Activated CD8-positive, alpha-beta T cell treated with anti-CD3 and anti-CD28 coated beads for 36 hours (primary cell): ENCODE measurements around the gene MAP2K1. TPM values are rescaled to one million over a fixed set of nuclear protein-coding genes. Genes with fewer than 3 reads are reported as not detected.

ENCODE experiments used
- ATAC-seq: fragments of 200-7000 bp; cut with Tn5 transposase; one replicate; pipeline ENCODE4 v1.10.0; 2021; ENCODE audit warnings: mild to moderate bottlenecking, moderate library complexity
- CTCF ChIA-PET: fragments of 350-600 bp; sonication (Branson Sonifier 250); formaldehyde crosslinking; loops from one replicate; lab custom pipeline; 2021; ENCODE audit warnings: antibody characterized with exemption; lab: Charles Lee
- POLR2A ChIA-PET: fragments of 350-600 bp; sonication (Branson Sonifier 250); formaldehyde crosslinking; loops from one replicate; lab custom pipeline; 2021; ENCODE audit warnings: antibody characterized with exemption; lab: Charles Lee
- DNase-seq: peaks from one replicate; pipeline ENCODE4 v3.0.0-alpha.2; 2020
- H3K27ac Mint-ChIP-seq: one replicate; pipeline ENCODE4 v1.8.0; 2021; ENCODE audit warnings: mild to moderate bottlenecking, mixed read lengths
- H3K27me3 Mint-ChIP-seq: one replicate; pipeline ENCODE4 v1.8.0; 2021; ENCODE audit warnings: mixed read lengths
- H3K36me3 Mint-ChIP-seq: one replicate; pipeline ENCODE4 v1.8.0; 2021; ENCODE audit warnings: low read depth, mixed read lengths
- H3K4me1 Mint-ChIP-seq: one replicate; pipeline ENCODE4 v1.8.0; 2021; ENCODE audit warnings: low read depth, mixed read lengths
- H3K4me3 Mint-ChIP-seq: one replicate; pipeline ENCODE4 v1.8.0; 2021; ENCODE audit warnings: mild to moderate bottlenecking, moderate library complexity, mixed read lengths
- H3K9me3 Mint-ChIP-seq: one replicate; pipeline ENCODE4 v1.8.0; 2021; ENCODE audit warnings: mixed read lengths
- CTCF ChIP-seq: fragments of 200-600 bp; IDR thresholded peaks from one replicate; pipeline ENCODE4 v1.8.0; 2022; ENCODE audit warnings: antibody characterized with exemption, mild to moderate bottlenecking
- intact Hi-C: fragments of 100-400 bp; cut with micrococcal nuclease; formaldehyde crosslinking; loops from one replicate; pipeline ENCODE4 v1.10.0; 2022
- total RNA-seq, 2 experiments: library from RNA; stranded (reverse); gene quantifications; one replicate each; pipeline ENCODE4 v1.2.3, GENCODE V29; 2021

Gene MAP2K1
- total RNA-seq, 2 experiments from 2014 or later: 117 to 118 TPM

GRCh38 chr15:66504563-66505429 lies 118.1 kb downstream of the MAP2K1 start, which contains the start of the genes RPL4 and ZWILCH:
RPL4 (minus strand) TSS chr15:66504855; CDS start chr15:66504790, 65 bp downstream.
ZWILCH (plus strand) TSS chr15:66505326; CDS start chr15:66505339, 13 bp downstream.
- peaks cover 40% of the 10 kb centered on the region for H3K4me1 Mint-ChIP-seq
- peaks cover 56% of the 10 kb centered on the region for H3K36me3 Mint-ChIP-seq
- ATAC-seq (peak; percentile 90), DNase-seq (peak; percentile 80)
- H3K4me3 Mint-ChIP-seq: peak within 1 kb of the TSS; percentile 99
- H3K27ac Mint-ChIP-seq: peak within 1 kb of the TSS; percentile 100
- no peaks in the 10 kb centered on the region for H3K9me3 Mint-ChIP-seq
- ChIA-PET POLR2A (interaction anchor here (0.6 to 4.0 kb wide), 28 partner anchors 8 to 1200 kb away, joined by 3 to 27 read pairs (median 4); partner anchors contain the start of genes DIS3L, MAP2K1, RNU5B-1 and SNAPC5), CTCF (interaction anchor here (0.6 kb wide), 1 partner anchor 150 kb away, joined by 5 read pairs; no protein-coding TSS in a partner anchor)
- H3K27me3 Mint-ChIP-seq: no peaks in the 10 kb centered on the region
- TF ChIP-seq CTCF: no peak
- intact Hi-C loops: no loop called here

- Mint-ChIP-seq H3K27me3 (no peaks in the 10 kb centered on the region), H3K4me3 (peak overlapping the region; percentile 99), H3K27ac (peak overlapping the region; percentile 100), H3K36me3 (peaks cover 51% of the 10 kb centered on the region), H3K9me3 (no peaks in the 10 kb centered on the region), H3K4me1 (peaks cover 34% of the 10 kb centered on the region)
- ATAC-seq (no peak), DNase-seq (no peak)
- no peak for TF ChIP-seq CTCF
- ChIA-PET POLR2A (interaction anchor here (0.8 to 4.0 kb wide), 22 partner anchors 7 to 294 kb away, joined by 3 to 27 read pairs (median 4); partner anchors contain the start of genes DIS3L, MAP2K1, SNAPC5 and TIPIN), CTCF (interaction anchor here (2.9 kb wide), 1 partner anchor 7 kb away, joined by 17 read pairs; the partner anchor contains the start of gene SNAPC5)
- intact Hi-C loops: no loop called here
Observed at GRCh38 chr15:66505430-66505811, 118.7 kb downstream of the MAP2K1 start.

- POLR2A ChIA-PET: interaction anchor here (0.9 to 4.0 kb wide), 12 partner anchors 9 to 212 kb away, joined by 3 to 27 read pairs (median 7); partner anchors contain the start of genes DIS3L, MAP2K1, SNAPC5 and TIPIN
- Mint-ChIP-seq H3K4me1 (peaks cover 31% of the 10 kb centered on the region), H3K27ac (peak overlapping the region; percentile 100), H3K4me3 (peak overlapping the region; percentile 99), H3K27me3 (no peaks in the 10 kb centered on the region), H3K36me3 (peaks cover 51% of the 10 kb centered on the region), H3K9me3 (no peaks in the 10 kb centered on the region)
- ATAC-seq: no peak
- intact Hi-C loops: no loop called here
- no peak for TF ChIP-seq CTCF
- CTCF ChIA-PET: interaction anchor here (2.9 kb wide), 1 partner anchor 8 kb away, joined by 17 read pairs; the partner anchor contains the start of gene SNAPC5
- DNase-seq: peak; percentile 13
Observed at GRCh38 chr15:66505818-66506217, 119.1 kb downstream of the MAP2K1 start.

- H3K4me3 Mint-ChIP-seq: no peak overlapping the region
- H3K27ac Mint-ChIP-seq: peak overlapping the region; percentile 4
- ATAC-seq (no peak), DNase-seq (no peak)
- no peaks in the 10 kb centered on the region for H3K27me3 Mint-ChIP-seq
- ChIA-PET CTCF (interaction anchor here (2.9 kb wide), 1 partner anchor 10 kb away, joined by 17 read pairs; the partner anchor contains the start of gene SNAPC5), POLR2A (interaction anchor here (1.0 kb wide), 1 partner anchor 17 kb away, joined by 3 read pairs; no protein-coding TSS in a partner anchor)
- H3K36me3 Mint-ChIP-seq: peaks cover 25% of the 10 kb centered on the region
- intact Hi-C loops: no loop called here
- no peak for TF ChIP-seq CTCF
- no peaks in the 10 kb centered on the region for H3K9me3 Mint-ChIP-seq
- peaks cover 12% of the 10 kb centered on the region for H3K4me1 Mint-ChIP-seq
Observed at GRCh38 chr15:66508293-66508883, 121.7 kb downstream of the MAP2K1 start.
